Activated T-cell treated with anti-CD3 and anti-CD28 coated beads for 48 hours (primary cell): ENCODE data around the gene RUSC2.
"Not testable (repeated sequence)": the region's sequence is repeated elsewhere in the genome, so short reads cannot be mapped to it uniquely, and the experiment has no call there.

Experiments used
- DNase-seq: peaks from one replicate; pipeline ENCODE4 v3.0.0-alpha.2; 2020; ENCODE audit warnings: low read depth

The RUSC2 gene

GRCh38 chr9:35495984-35496383 is 6.1 kb downstream of the RUSC2 start:
- DNase-seq, result no peak

- DNase-seq, result not testable (repeated sequence)
Measured at GRCh38 chr9:35498245-35498644, 8.3 kb downstream of the RUSC2 start.

- DNase-seq, result no peak
Measured at GRCh38 chr9:35499029-35499700, 9.3 kb downstream of the RUSC2 start.

- no peak for DNase-seq
Measured at GRCh38 chr9:35499701-35500030, 9.8 kb downstream of the RUSC2 start.

GRCh38 chr9:35500130-35500748 is 10.3 kb downstream of the RUSC2 start:
- no peak for DNase-seq

- no peak for DNase-seq
Measured at GRCh38 chr9:35501946-35502345, 12.0 kb downstream of the RUSC2 start.

GRCh38 chr9:35506359-35506758 is 16.4 kb downstream of the RUSC2 start:
- DNase-seq, result no peak

GRCh38 chr9:35508069-35508468 is 18.2 kb downstream of the RUSC2 start:
- no peak for DNase-seq

GRCh38 chr9:35510383-35510753 is 20.5 kb downstream of the RUSC2 start:
- DNase-seq, result no peak

- DNase-seq, result no peak
Measured at GRCh38 chr9:35510754-35511428, 21.0 kb downstream of the RUSC2 start.

- no peak for DNase-seq
Measured at GRCh38 chr9:35511453-35511852, 21.5 kb downstream of the RUSC2 start.

GRCh38 chr9:35515766-35516165 is 25.9 kb downstream of the RUSC2 start:
- DNase-seq, result no peak

- DNase-seq, result no peak
Measured at GRCh38 chr9:35516479-35516878, 26.6 kb downstream of the RUSC2 start.

GRCh38 chr9:35517131-35517530 is 27.2 kb downstream of the RUSC2 start:
- DNase-seq, result no peak

GRCh38 chr9:35517552-35518224 is 27.8 kb downstream of the RUSC2 start:
- DNase-seq, result no peak

- no peak for DNase-seq
Measured at GRCh38 chr9:35518225-35518821, 28.4 kb downstream of the RUSC2 start.

- DNase-seq, result no peak
Measured at GRCh38 chr9:35518981-35519679, 29.2 kb downstream of the RUSC2 start.

- no peak for DNase-seq
Measured at GRCh38 chr9:35519692-35520363, 29.9 kb downstream of the RUSC2 start.

- no peak for DNase-seq
Measured at GRCh38 chr9:35520364-35520710, 30.4 kb downstream of the RUSC2 start.

- no peak for DNase-seq
Measured at GRCh38 chr9:35521708-35522107, 31.8 kb downstream of the RUSC2 start.

- no peak for DNase-seq
Measured at GRCh38 chr9:35522187-35522586, 32.3 kb downstream of the RUSC2 start.

GRCh38 chr9:35522700-35523099 is 32.8 kb downstream of the RUSC2 start:
- no peak for DNase-seq
